ENCODE data around the gene RABL2B. TPM values are rescaled to one million over a fixed set of nuclear protein-coding genes. Genes with fewer than 3 reads are reported as not detected.

The RABL2B gene
- total RNA-seq, 1 experiment from 2014 or later, result 36.7 TPM

GRCh38 chr22:50720301-50721256, 62.9 kb downstream of the RABL2B start:
- ChIA-PET CTCF (no interaction called here), RAD21 (ENCODE audit: low non-redundant PET in 1 of 2, low total read pairs in 2 of 2, uncharacterized antibody in 2 of 2, unreplicated experiment in 2 of 2) (no interaction called here), POLR2A (no interaction called here)
- H3K9me3 ChIP-seq (ENCODE audit: control insufficient read depth in 1 of 2, insufficient read depth in 1 of 2, low read depth in 1 of 2, low read length in 2 of 2), result no peaks in the 10 kb centered on the region
- no peak for DNase-seq (ENCODE audit: low read depth, low spot score)
- no peak overlapping the region for H2AFZ ChIP-seq (ENCODE audit: low read depth, low read length, poor library complexity, severe bottlenecking)
- no peaks in the 10 kb centered on the region for H4K20me1 ChIP-seq (ENCODE audit: insufficient read depth)
- H3K27ac ChIP-seq (ENCODE audit: low read depth, low read length), result no peak overlapping the region
- intact Hi-C loops (cut with micrococcal nuclease), result no loop called here
- peaks cover 0 to under 1% of the 10 kb centered on the region in 2 experiments; a peak in 2 of 4 replicates for H3K36me3 ChIP-seq (ENCODE audit: control insufficient read depth in 1 of 2, insufficient read depth in 2 of 2, low read length in 2 of 2)
- H3K4me1 ChIP-seq (ENCODE audit: control insufficient read depth in 1 of 2, insufficient read depth in 2 of 2, low read length in 2 of 2), result no peaks in the 10 kb centered on the region
- no peak for ATAC-seq
- no peaks in the 10 kb centered on the region for H3K9me2 ChIP-seq (ENCODE audit: insufficient read depth)
- H3K9ac ChIP-seq (ENCODE audit: low read length), result no peak overlapping the region
- no peaks in the 10 kb centered on the region for H3K27me3 ChIP-seq (ENCODE audit: insufficient read depth, low read length)
- no peak for TF ChIP-seq CTCF (IDR thresholded peaks at IDR 0.05 in 2 of 3, conservative IDR thresholded peaks at IDR 0.05 in 1 of 3; ENCODE audit: borderline replicate concordance in 1 of 3, insufficient read depth in 1 of 3, low read depth in 2 of 3, low read length in 2 of 3)
- no peak for TF ChIP-seq MAX (IDR thresholded peaks at IDR 0.05)
- no peak for TF ChIP-seq TCF7L2 (IDR thresholded peaks at IDR 0.05; ENCODE audit: borderline replicate concordance, extremely low read depth, insufficient read depth, insufficient read length)
- no peak for TF ChIP-seq CBX3 (IDR thresholded peaks at IDR 0.05; ENCODE audit: low read depth)
- TF ChIP-seq EGR1 (IDR thresholded peaks at IDR 0.05; ENCODE audit: low read depth), result no peak
- no peak for TF ChIP-seq POLR2A (IDR thresholded peaks at IDR 0.05; ENCODE audit: borderline replicate concordance, extremely low read depth, insufficient read depth, insufficient read length)
- TF ChIP-seq ZFX (IDR thresholded peaks at IDR 0.05), result no peak
- TF ChIP-seq, protein P1, sequence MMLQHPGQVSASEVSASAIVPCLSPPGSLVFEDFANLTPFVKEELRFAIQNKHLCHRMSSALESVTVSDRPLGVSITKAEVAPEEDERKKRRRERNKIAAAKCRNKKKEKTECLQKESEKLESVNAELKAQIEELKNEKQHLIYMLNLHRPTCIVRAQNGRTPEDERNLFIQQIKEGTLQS (IDR thresholded peaks at IDR 0.05), result no peak
- TF ChIP-seq POLR2AphosphoS5 (IDR thresholded peaks at IDR 0.05; ENCODE audit: low read depth, low read length), result no peak
- TF ChIP-seq SRF (IDR thresholded peaks at IDR 0.05; ENCODE audit: low read depth), result no peak
- no peak for TF ChIP-seq FOSL1 (IDR thresholded peaks at IDR 0.05; ENCODE audit: low read depth)
- TF ChIP-seq ELF1 (IDR thresholded peaks at IDR 0.05; ENCODE audit: borderline replicate concordance, low read depth), result no peak
- no peak for TF ChIP-seq EZH2 (IDR thresholded peaks at IDR 0.05)
- TF ChIP-seq, protein P2, sequence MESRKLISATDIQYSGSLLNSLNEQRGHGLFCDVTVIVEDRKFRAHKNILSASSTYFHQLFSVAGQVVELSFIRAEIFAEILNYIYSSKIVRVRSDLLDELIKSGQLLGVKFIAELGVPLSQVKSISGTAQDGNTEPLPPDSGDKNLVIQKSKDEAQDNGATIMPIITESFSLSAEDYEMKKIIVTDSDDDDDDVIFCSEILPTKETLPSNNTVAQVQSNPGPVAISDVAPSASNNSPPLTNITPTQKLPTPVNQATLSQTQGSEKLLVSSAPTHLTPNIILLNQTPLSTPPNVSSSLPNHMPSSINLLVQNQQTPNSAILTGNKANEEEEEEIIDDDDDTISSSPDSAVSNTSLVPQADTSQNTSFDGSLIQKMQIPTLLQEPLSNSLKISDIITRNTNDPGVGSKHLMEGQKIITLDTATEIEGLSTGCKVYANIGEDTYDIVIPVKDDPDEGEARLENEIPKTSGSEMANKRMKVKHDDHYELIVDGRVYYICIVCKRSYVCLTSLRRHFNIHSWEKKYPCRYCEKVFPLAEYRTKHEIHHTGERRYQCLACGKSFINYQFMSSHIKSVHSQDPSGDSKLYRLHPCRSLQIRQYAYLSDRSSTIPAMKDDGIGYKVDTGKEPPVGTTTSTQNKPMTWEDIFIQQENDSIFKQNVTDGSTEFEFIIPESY (IDR thresholded peaks at IDR 0.05; ENCODE audit: extremely low read depth, insufficient replicate concordance, low read length), result no peak
- TF ChIP-seq, protein P3, sequence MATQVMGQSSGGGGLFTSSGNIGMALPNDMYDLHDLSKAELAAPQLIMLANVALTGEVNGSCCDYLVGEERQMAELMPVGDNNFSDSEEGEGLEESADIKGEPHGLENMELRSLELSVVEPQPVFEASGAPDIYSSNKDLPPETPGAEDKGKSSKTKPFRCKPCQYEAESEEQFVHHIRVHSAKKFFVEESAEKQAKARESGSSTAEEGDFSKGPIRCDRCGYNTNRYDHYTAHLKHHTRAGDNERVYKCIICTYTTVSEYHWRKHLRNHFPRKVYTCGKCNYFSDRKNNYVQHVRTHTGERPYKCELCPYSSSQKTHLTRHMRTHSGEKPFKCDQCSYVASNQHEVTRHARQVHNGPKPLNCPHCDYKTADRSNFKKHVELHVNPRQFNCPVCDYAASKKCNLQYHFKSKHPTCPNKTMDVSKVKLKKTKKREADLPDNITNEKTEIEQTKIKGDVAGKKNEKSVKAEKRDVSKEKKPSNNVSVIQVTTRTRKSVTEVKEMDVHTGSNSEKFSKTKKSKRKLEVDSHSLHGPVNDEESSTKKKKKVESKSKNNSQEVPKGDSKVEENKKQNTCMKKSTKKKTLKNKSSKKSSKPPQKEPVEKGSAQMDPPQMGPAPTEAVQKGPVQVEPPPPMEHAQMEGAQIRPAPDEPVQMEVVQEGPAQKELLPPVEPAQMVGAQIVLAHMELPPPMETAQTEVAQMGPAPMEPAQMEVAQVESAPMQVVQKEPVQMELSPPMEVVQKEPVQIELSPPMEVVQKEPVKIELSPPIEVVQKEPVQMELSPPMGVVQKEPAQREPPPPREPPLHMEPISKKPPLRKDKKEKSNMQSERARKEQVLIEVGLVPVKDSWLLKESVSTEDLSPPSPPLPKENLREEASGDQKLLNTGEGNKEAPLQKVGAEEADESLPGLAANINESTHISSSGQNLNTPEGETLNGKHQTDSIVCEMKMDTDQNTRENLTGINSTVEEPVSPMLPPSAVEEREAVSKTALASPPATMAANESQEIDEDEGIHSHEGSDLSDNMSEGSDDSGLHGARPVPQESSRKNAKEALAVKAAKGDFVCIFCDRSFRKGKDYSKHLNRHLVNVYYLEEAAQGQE (IDR thresholded peaks at IDR 0.05; ENCODE audit: low read depth), result no peak
- no peak for TF ChIP-seq EZH2phosphoT487 (IDR thresholded peaks at IDR 0.05; ENCODE audit: borderline replicate concordance)
- BruUV-seq (replicated peaks), result no TSS peak
- H3K4me3 ChIP-seq (replicated peaks in 1 of 2; ENCODE audit: low read depth in 1 of 2, low read length in 2 of 2), result no peak overlapping the region
- H3K4me2 ChIP-seq (ENCODE audit: low read length), result no peak overlapping the region
- H3K79me2 ChIP-seq (ENCODE audit: insufficient read depth, low read length), result no peaks in the 10 kb centered on the region
